ENCODE data around the gene PAF1.

DNA sequence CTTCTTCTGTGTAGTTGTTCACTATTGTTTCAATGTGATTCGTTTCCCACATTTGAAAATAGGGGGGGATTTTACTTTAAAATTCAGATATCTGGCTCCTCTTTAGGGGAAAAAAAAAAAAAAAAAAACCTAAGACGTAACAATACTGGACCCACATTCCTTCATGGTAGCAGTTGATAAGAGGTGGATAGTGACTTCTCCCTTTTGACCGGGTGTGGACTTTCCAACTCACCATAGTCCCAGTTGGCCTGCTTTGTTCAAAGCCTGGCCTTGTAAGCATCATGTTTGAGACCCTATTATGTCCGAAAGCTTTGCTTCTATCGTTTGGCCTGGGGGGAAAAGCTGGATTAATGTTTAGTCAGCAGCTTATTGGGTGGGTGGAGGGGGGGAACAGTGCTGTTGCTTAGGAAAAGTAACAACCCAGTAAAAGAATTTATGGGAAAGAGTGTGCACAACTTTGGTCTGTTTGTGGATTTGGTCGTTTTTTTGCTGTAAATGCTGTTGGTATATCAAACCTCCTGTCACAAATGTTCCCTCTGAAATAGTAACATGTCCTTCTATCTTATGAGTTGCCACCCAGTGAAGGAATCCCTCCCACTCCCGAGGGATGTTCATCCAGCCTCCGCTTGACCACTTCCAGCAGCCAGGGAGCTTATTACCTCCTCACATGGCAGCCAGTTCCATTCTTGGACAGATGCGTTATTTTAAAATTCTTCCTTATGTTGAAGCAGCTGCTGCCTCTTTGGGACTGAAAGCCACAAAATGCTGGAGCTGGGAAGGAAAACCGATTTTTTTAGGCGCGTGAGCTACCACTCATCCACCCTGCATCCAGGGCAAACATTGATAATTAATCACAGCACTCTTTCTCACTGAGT is 38.3 kb downstream of the PAF1 start:
- no peak for TF ChIP-seq POLR2AphosphoS5 (IDR thresholded peaks at IDR 0.05; ENCODE audit: low read depth, low read length)
- TF ChIP-seq POLR2A (IDR thresholded peaks at IDR 0.05; ENCODE audit: low read depth, low read length), result no peak
- TF ChIP-seq TAF1 (IDR thresholded peaks at IDR 0.05; ENCODE audit: borderline replicate concordance, low read depth, low read length), result no peak
